Neural progenitor cell (in vitro differentiated cells): ENCODE data around the gene ARRDC3. TPM values are rescaled to one million over a fixed set of nuclear protein-coding genes. Genes with fewer than 3 reads are reported as not detected.

ENCODE experiments used
- DNase-seq: peaks from one replicate; pipeline ENCODE4 v3.0.0-alpha.2; 2016; ENCODE audit warnings: low spot score
- H2AFZ ChIP-seq: fragments of 200-600 bp; sonication (generic); replicated peaks from 2 replicates; pipeline ENCODE4 v1.6.1; 2016; ENCODE audit warnings: antibody characterized with exemption
- H3F3A ChIP-seq: fragments of 200-600 bp; sonication (generic); 2 replicates; pipeline ENCODE4 v1.6.1; 2016; ENCODE audit warnings: antibody characterized with exemption, low read depth
- H3K27ac ChIP-seq: fragments of 200-600 bp; sonication (generic); 2 replicates; pipeline ENCODE4 v1.5.1; 2016; ENCODE audit warnings: mild to moderate bottlenecking
- H3K27me3 ChIP-seq: fragments of 200-600 bp; sonication (generic); 2 replicates; pipeline ENCODE4 v1.6.1; 2016; ENCODE audit warnings: mild to moderate bottlenecking, moderate library complexity
- H3K36me3 ChIP-seq: fragments of 200-600 bp; sonication (generic); 2 replicates; pipeline ENCODE4 v1.5.1; 2016
- H3K4me1 ChIP-seq: fragments of 200-600 bp; sonication (generic); 2 replicates; pipeline ENCODE4 v1.6.1; 2016; ENCODE audit warnings: mixed run types
- H3K4me2 ChIP-seq: fragments of 200-600 bp; sonication (generic); 2 replicates; pipeline ENCODE4 v1.6.1; 2016
- H3K4me3 ChIP-seq: fragments of 200-600 bp; sonication (generic); 2 replicates; pipeline ENCODE4 v1.5.1; 2016
- H3K79me2 ChIP-seq: fragments of 200-600 bp; sonication (generic); 2 replicates; pipeline ENCODE4 v1.6.1; 2016; ENCODE audit warnings: low read depth
- H3K9ac ChIP-seq: fragments of 200-600 bp; sonication (generic); 2 replicates; pipeline ENCODE4 v1.6.1; 2016
- H3K9me3 ChIP-seq: fragments of 200-600 bp; sonication (generic); 2 replicates; pipeline ENCODE4 v1.5.1; 2016; ENCODE audit warnings: low read depth
- H4K20me1 ChIP-seq: fragments of 200-600 bp; sonication (generic); 2 replicates; pipeline ENCODE4 v1.6.1; 2016; ENCODE audit warnings: low read depth
- H3K27ac Mint-ChIP-seq: 3 replicates; pipeline ENCODE4 v1.8.0; 2021; ENCODE audit warnings: mixed read lengths
- H3K27me3 Mint-ChIP-seq: 2 replicates; pipeline ENCODE4 v1.8.0; 2022; ENCODE audit warnings: low read depth, mild to moderate bottlenecking, inconsistent platforms, moderate library complexity, mixed read lengths; ENCODE audit not compliant: insufficient read depth
- H3K36me3 Mint-ChIP-seq: 3 replicates; pipeline ENCODE4 v1.8.0; 2021; ENCODE audit warnings: mixed read lengths
- H3K4me1 Mint-ChIP-seq: 3 replicates; pipeline ENCODE4 v1.8.0; 2021; ENCODE audit warnings: mixed read lengths
- H3K4me3 Mint-ChIP-seq: 3 replicates; pipeline ENCODE4 v1.8.0; 2021; ENCODE audit warnings: mild to moderate bottlenecking, moderate library complexity, mixed read lengths
- H3K9me3 Mint-ChIP-seq: 3 replicates; pipeline ENCODE4 v1.8.0; 2020; ENCODE audit warnings: mixed read lengths
- CTCF ChIP-seq: fragments of 200-600 bp; sonication (generic); IDR thresholded peaks from 2 replicates; pipeline ENCODE4 v1.5.1; 2017; ENCODE audit warnings: antibody characterized with exemption, mild to moderate bottlenecking
- EZH2 ChIP-seq: fragments of 200-600 bp; sonication (generic); IDR thresholded peaks from 2 replicates; pipeline ENCODE4 v1.6.1; 2017; ENCODE audit warnings: antibody characterized with exemption, mild to moderate bottlenecking, moderate library complexity
- EZH2phosphoT487 ChIP-seq: fragments of 200-600 bp; sonication (generic); IDR thresholded peaks from 2 replicates; pipeline ENCODE4 v1.6.1; 2017; ENCODE audit warnings: antibody characterized with exemption
- total RNA-seq: library from RNA; depleted of rRNA; stranded (reverse); fragments of >200 nt; gene quantifications from 2 replicates; pipeline ENCODE4 v1.2.3, GENCODE V29; 2015; ENCODE audit warnings: low replicate concordance

ARRDC3 gene
- total RNA-seq, 1 donor from 2014 or later, result 126 TPM

- Histone ChIP-seq H2AFZ (no peak overlapping the region), H3K27me3 (no peaks in the 10 kb centered on the region), H3K9me3 (no peaks in the 10 kb centered on the region), H4K20me1 (no peaks in the 10 kb centered on the region), H3F3A (peaks cover 2% of the 10 kb centered on the region), H3K4me2 (no peak overlapping the region), H3K9ac (no peak overlapping the region), H3K79me2 (no peaks in the 10 kb centered on the region), H3K4me3 (no peak overlapping the region), H3K36me3 (no peaks in the 10 kb centered on the region), H3K27ac (no peak overlapping the region), H3K4me1 (peaks cover 7% of the 10 kb centered on the region)
- Mint-ChIP-seq H3K9me3 (no peaks in the 10 kb centered on the region), H3K4me1 (peaks cover 2% of the 10 kb centered on the region), H3K27ac (no peak overlapping the region), H3K36me3 (no peaks in the 10 kb centered on the region), H3K4me3 (no peak overlapping the region), H3K27me3 (no peaks in the 10 kb centered on the region)
- DNase-seq, result no peak
- TF ChIP-seq CTCF (no peak), EZH2phosphoT487 (no peak), EZH2 (no peak)
Measured at GRCh38 chr5:91419136-91419535, 36.0 kb upstream of the ARRDC3 start.

GRCh38 chr5:91418158-91418557, 35.0 kb upstream of the ARRDC3 start:
- DNase-seq, result no peak
- Mint-ChIP-seq H3K9me3 (no peaks in the 10 kb centered on the region), H3K4me1 (peaks cover 2% of the 10 kb centered on the region), H3K36me3 (no peaks in the 10 kb centered on the region), H3K27me3 (no peaks in the 10 kb centered on the region), H3K27ac (no peak overlapping the region), H3K4me3 (no peak overlapping the region)
- Histone ChIP-seq H3K36me3 (no peaks in the 10 kb centered on the region), H3K27me3 (no peaks in the 10 kb centered on the region), H3K79me2 (no peaks in the 10 kb centered on the region), H2AFZ (no peak overlapping the region), H3K9ac (no peak overlapping the region), H4K20me1 (no peaks in the 10 kb centered on the region), H3F3A (peaks cover 2% of the 10 kb centered on the region), H3K4me1 (peaks cover 7% of the 10 kb centered on the region), H3K4me3 (no peak overlapping the region), H3K9me3 (no peaks in the 10 kb centered on the region), H3K4me2 (no peak overlapping the region), H3K27ac (no peak overlapping the region)
- no peak for TF ChIP-seq CTCF
- no peak for TF ChIP-seq EZH2phosphoT487
- no peak for TF ChIP-seq EZH2

GRCh38 chr5:91417219-91417618, 34.1 kb upstream of the ARRDC3 start:
- no peaks in the 10 kb centered on the region for H3K9me3 ChIP-seq
- no peak overlapping the region for H3K4me3 Mint-ChIP-seq
- H3K4me3 ChIP-seq, result no peak overlapping the region
- peaks cover 2% of the 10 kb centered on the region for H3K4me1 Mint-ChIP-seq
- no peak overlapping the region for H3K27ac Mint-ChIP-seq
- no peaks in the 10 kb centered on the region for H4K20me1 ChIP-seq
- no peak for DNase-seq
- H3K27me3 ChIP-seq, result no peaks in the 10 kb centered on the region
- no peak overlapping the region for H3K9ac ChIP-seq
- H3K9me3 Mint-ChIP-seq, result no peaks in the 10 kb centered on the region
- no peak overlapping the region for H3K27ac ChIP-seq
- no peak overlapping the region for H2AFZ ChIP-seq
- TF ChIP-seq CTCF (no peak), EZH2 (no peak), EZH2phosphoT487 (no peak)
- H3K36me3 ChIP-seq, result no peaks in the 10 kb centered on the region
- H3K79me2 ChIP-seq, result no peaks in the 10 kb centered on the region
- H3K4me1 ChIP-seq, result peaks cover 7% of the 10 kb centered on the region
- H3K27me3 Mint-ChIP-seq, result no peaks in the 10 kb centered on the region
- H3K4me2 ChIP-seq, result no peak overlapping the region
- H3F3A ChIP-seq, result peaks cover 2% of the 10 kb centered on the region
- H3K36me3 Mint-ChIP-seq, result no peaks in the 10 kb centered on the region
